Ishikawa (cell line): ENCODE results near the gene TP53AIP1.
A peak's percentile ranks its signal among the peaks of the same experiment; 100 is the strongest.

Experiments used
- EGR1 ChIP-seq: IDR thresholded peaks from 2 replicates; pipeline ENCODE4 v1.6.1; 2012
- EP300 ChIP-seq: IDR thresholded peaks from 2 replicates; pipeline ENCODE4 v1.6.1; 2012; ENCODE audit warnings: borderline replicate concordance
- RAD21 ChIP-seq: IDR thresholded peaks from 2 replicates; pipeline ENCODE4 v1.6.1; 2012; ENCODE audit warnings: low read depth
- TAF1 ChIP-seq: IDR thresholded peaks from 2 replicates; pipeline ENCODE4 v1.6.1; 2012; ENCODE audit warnings: low read depth, mild to moderate bottlenecking
- TCF12 ChIP-seq: IDR thresholded peaks from 2 replicates; pipeline ENCODE4 v1.6.1; 2012; ENCODE audit warnings: low read depth
- TEAD4 ChIP-seq: IDR thresholded peaks from 2 replicates; pipeline ENCODE4 v1.6.1; 2012
- TF ChIP-seq, protein P1 (sequence below): IDR thresholded peaks from 2 replicates; pipeline ENCODE4 v1.6.1; 2012
- TF ChIP-seq, protein P2 (sequence below): IDR thresholded peaks from 2 replicates; pipeline ENCODE4 v1.6.1; 2012

TP53AIP1 gene

GRCh38 chr11:128888034-128888985, 54.4 kb downstream of the TP53AIP1 start:
- TF ChIP-seq TEAD4: no peak
- TF ChIP-seq, protein P1, sequence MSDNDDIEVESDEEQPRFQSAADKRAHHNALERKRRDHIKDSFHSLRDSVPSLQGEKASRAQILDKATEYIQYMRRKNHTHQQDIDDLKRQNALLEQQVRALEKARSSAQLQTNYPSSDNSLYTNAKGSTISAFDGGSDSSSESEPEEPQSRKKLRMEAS: no peak
- no peak for TF ChIP-seq EGR1
- TF ChIP-seq, protein P2, sequence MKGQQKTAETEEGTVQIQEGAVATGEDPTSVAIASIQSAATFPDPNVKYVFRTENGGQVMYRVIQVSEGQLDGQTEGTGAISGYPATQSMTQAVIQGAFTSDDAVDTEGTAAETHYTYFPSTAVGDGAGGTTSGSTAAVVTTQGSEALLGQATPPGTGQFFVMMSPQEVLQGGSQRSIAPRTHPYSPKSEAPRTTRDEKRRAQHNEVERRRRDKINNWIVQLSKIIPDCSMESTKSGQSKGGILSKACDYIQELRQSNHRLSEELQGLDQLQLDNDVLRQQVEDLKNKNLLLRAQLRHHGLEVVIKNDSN: no peak
- no peak for TF ChIP-seq TCF12
- no peak for TF ChIP-seq EP300

GRCh38 chr11:128886406-128887124, 56.1 kb downstream of the TP53AIP1 start:
- peak; percentile 60 for TF ChIP-seq RAD21
- no peak for TF ChIP-seq TAF1
